GM21528 (cell line): ENCODE measurements around the gene CMTM5.
"Not testable (repeated sequence)": the region's sequence is repeated elsewhere in the genome, so short reads cannot be mapped to it uniquely, and the experiment has no call there.

Experiments
- ATAC-seq: cut with Tn5 transposase; IDR thresholded peaks from one replicate; pipeline ENCODE4 v1.9.1; 2021; ENCODE audit warnings: mild to moderate bottlenecking, moderate library complexity; ENCODE audit not compliant: unreplicated experiment, low FRiP score

Gene CMTM5

GRCh38 chr14:23396126-23396525, 19.3 kb downstream of the CMTM5 start:
- no peak for ATAC-seq

- ATAC-seq: no peak
These were observed 20.0 kb downstream of the CMTM5 start for GRCh38 chr14:23396781-23397407.

GRCh38 chr14:23398348-23398747, 21.5 kb downstream of the CMTM5 start:
- ATAC-seq: no peak

GRCh38 chr14:23399136-23399535, 22.3 kb downstream of the CMTM5 start:
- ATAC-seq: no peak

- ATAC-seq: no peak
These were observed 22.7 kb downstream of the CMTM5 start for GRCh38 chr14:23399591-23399990.

GRCh38 chr14:23400496-23401149, 23.8 kb downstream of the CMTM5 start:
- not testable (repeated sequence) for ATAC-seq

GRCh38 chr14:23401291-23401690, 24.4 kb downstream of the CMTM5 start:
- ATAC-seq: no peak

- ATAC-seq: no peak
These were observed 25.7 kb downstream of the CMTM5 start for GRCh38 chr14:23402296-23403138.

- ATAC-seq: no peak
These were observed 26.2 kb downstream of the CMTM5 start for GRCh38 chr14:23403139-23403438.

- no peak for ATAC-seq
These were observed 27.1 kb downstream of the CMTM5 start for GRCh38 chr14:23403908-23404307.

- ATAC-seq: no peak
These were observed 27.6 kb downstream of the CMTM5 start for GRCh38 chr14:23404331-23404900.

GRCh38 chr14:23405096-23405495, 28.2 kb downstream of the CMTM5 start:
- no peak for ATAC-seq

GRCh38 chr14:23405516-23406025, 28.7 kb downstream of the CMTM5 start:
- ATAC-seq: no peak

GRCh38 chr14:23406244-23406643, 29.4 kb downstream of the CMTM5 start:
- ATAC-seq: no peak

GRCh38 chr14:23406725-23407355, 30.0 kb downstream of the CMTM5 start:
- no peak for ATAC-seq

GRCh38 chr14:23407516-23408306, 30.9 kb downstream of the CMTM5 start, which contains the start of gene MYH6:
MYH6 (minus strand) TSS chr14:23408273; CDS start chr14:23407223, 1,050 bp downstream.
- no peak for ATAC-seq

- ATAC-seq: no peak
These were observed 31.4 kb downstream of the CMTM5 start for GRCh38 chr14:23408307-23408630.

- ATAC-seq: no peak
These were observed 32.6 kb downstream of the CMTM5 start for GRCh38 chr14:23409475-23409874.

- ATAC-seq: no peak
These were observed 33.3 kb downstream of the CMTM5 start for GRCh38 chr14:23409966-23410635.
